Measurements from ENCODE around the gene C11orf91.

The C11orf91 gene

GRCh38 chr11:33649944-33650343 lies 50.7 kb downstream of the C11orf91 start:
- Histone ChIP-seq H3K9ac (ENCODE audit: low read length) (no peak overlapping the region), H4K20me1 (ENCODE audit: insufficient read depth, low read length) (no peaks in the 10 kb centered on the region), H3K27me3 (ENCODE audit: low read depth, low read length) (peaks cover 25% of the 10 kb centered on the region), H3K36me3 (replicated peaks; ENCODE audit: low read depth, low read length) (no peaks in the 10 kb centered on the region), H3K27ac (ENCODE audit: low read length) (no peak overlapping the region), H3K4me1 (ENCODE audit: low read length) (no peaks in the 10 kb centered on the region), H3K9me3 (ENCODE audit: insufficient read depth, low read length) (no peaks in the 10 kb centered on the region), H3K4me2 (ENCODE audit: low read length) (no peak overlapping the region), H2AFZ (ENCODE audit: low read depth, low read length) (no peak overlapping the region), H3K4me3 (ENCODE audit: low read length) (no peak overlapping the region), H3K79me2 (ENCODE audit: low read length) (no peaks in the 10 kb centered on the region)
- no peak for TF ChIP-seq CTCF (IDR thresholded peaks at IDR 0.05; ENCODE audit: low read depth, low read length)
- no peak for TF ChIP-seq EZH2phosphoT487 (IDR thresholded peaks at IDR 0.05; ENCODE audit: low read depth)
